A549 (cell line): ENCODE measurements around the gene GOLGA1. TPM values are rescaled to one million over a fixed set of nuclear protein-coding genes. Genes with fewer than 3 reads are reported as not detected.
"Not testable (repeated sequence)": the region's sequence is repeated elsewhere in the genome, so short reads cannot be mapped to it uniquely, and the experiment has no call there.

Experiments
- ATAC-seq, 2 experiments: fragments of 200-7000 bp in 1 of 2; fragments of >200 bp in 1 of 2; cut with Nextera tagmentation in 1 of 2; cut with Tn5 transposase in 1 of 2; 3 replicates each; pipeline versions ENCODE4 v1.8.0 to v1.9.1; 2018 to 2020; ENCODE audit warnings: mild to moderate bottlenecking in 1 of 2, moderate library complexity in 1 of 2
- CTCF ChIA-PET: fragments of 300-600 bp; sonication (Branson Sonifier 250); formaldehyde crosslinking; extraction: SDS; loops from one replicate; lab custom pipeline; 2021; ENCODE audit warnings: antibody characterized with exemption, inconsistent platforms; lab: Yijun Ruan, JAX
- POLR2A ChIA-PET: fragments of 350-600 bp; formaldehyde crosslinking; extraction: SDS; loops from one replicate; lab custom pipeline; 2021; ENCODE audit warnings: antibody characterized with exemption, inconsistent platforms; lab: Yijun Ruan, JAX
- DNase-seq, 2 experiments: peaks; one replicate each; pipeline versions ENCODE4 v3.0.0 to v3.0.0-alpha.2; 2011 to 2016; ENCODE audit warnings: low read depth in 1 of 2, low spot score in 1 of 2
- FAIRE-seq: peaks from 2 replicates; lab custom pipeline; 2011; peaks lifted over from hg19 to GRCh38; lab: Jason Lieb, UNC
- H3K27ac ChIP-seq, 2 experiments: fragments of >200 bp; sonication (Bioruptor Twin); formaldehyde crosslinking; 3 replicates each; pipeline ENCODE4 v1.5.1; 2016 to 2017
- H3K4me1 ChIP-seq: fragments of >200 bp; sonication (Bioruptor Twin); formaldehyde crosslinking; 3 replicates; pipeline ENCODE4 v1.6.1; 2016
- H3K4me2 ChIP-seq: fragments of >200 bp; sonication (Bioruptor Twin); formaldehyde crosslinking; 3 replicates; pipeline ENCODE4 v1.6.1; 2016
- H3K4me3 ChIP-seq: fragments of >200 bp; sonication (Bioruptor Twin); formaldehyde crosslinking; 3 replicates; pipeline ENCODE4 v1.5.1; 2016
- H3K9me3 ChIP-seq: fragments of >200 bp; sonication (Bioruptor Twin); formaldehyde crosslinking; 3 replicates; pipeline ENCODE4 v1.6.1; 2016
- HEYL ChIP-seq: fragments of 250-450 bp; sonication (Bioruptor Pico); IDR thresholded peaks from 2 replicates; pipeline ENCODE4 v1.8.0; 2021; ENCODE audit warnings: mild to moderate bottlenecking, moderate library complexity
- KDM1A ChIP-seq: fragments of 200-600 bp; sonication (generic); IDR thresholded peaks from 2 replicates; pipeline ENCODE4 v1.6.1; 2016; ENCODE audit warnings: low read depth, mild to moderate bottlenecking
- RAD21 ChIP-seq, 2 experiments: fragments of >200 bp in 1 of 2; sonication (Bioruptor Twin) in 1 of 2; formaldehyde crosslinking in 1 of 2; IDR thresholded peaks in 1 of 2; conservative IDR thresholded peaks in 1 of 2; 2 replicates in 1 of 2; 3 replicates in 1 of 2; pipeline ENCODE4 v1.6.1; 2012 to 2018; ENCODE audit warnings: inconsistent platforms in 1 of 2
- RARB ChIP-seq: fragments of 250-450 bp; sonication (Bioruptor Pico); IDR thresholded peaks from 2 replicates; pipeline ENCODE4 v1.8.0; 2021; ENCODE audit warnings: mild to moderate bottlenecking, moderate library complexity
- WGBS: methylation state at CpG from one replicate; pipeline ENCODE4 v1.1.6; 2017; ENCODE audit errors: missing lambda C conversion rate; 5-methylcytosine and 5-hydroxymethylcytosine counted together
- polyA plus RNA-seq, 4 experiments: library from polyadenylated mRNA; depleted of rRNA in 3 of 4; stranded (reverse); fragments of >200 nt; fragmentation: RNase III in 1 of 4; extraction: RNeasy Plus Mini Kit Qiagen cat#74134 plus additional on column Dnase treatment in 1 of 4; gene quantifications; 2 replicates in 3 of 4; 3 replicates in 1 of 4; pipeline ENCODE4 v1.2.3, GENCODE V29; 2011 to 2017
- TF ChIP-seq, protein P1 (sequence below): fragments of 250-450 bp; sonication (Bioruptor Pico); IDR thresholded peaks from 2 replicates; pipeline ENCODE4 v1.5.0; 2020; ENCODE audit warnings: low read depth, mild to moderate bottlenecking, moderate library complexity
- TF ChIP-seq, protein P2 (sequence below): fragments of >200 bp; sonication (Bioruptor Twin); formaldehyde crosslinking; IDR thresholded peaks from 3 replicates; pipeline ENCODE4 v1.5.1; 2016
- TF ChIP-seq, protein P3 (sequence below): fragments of >200 bp; sonication (Bioruptor Twin); formaldehyde crosslinking; IDR thresholded peaks from 3 replicates; pipeline ENCODE4 v1.6.1; 2016

The GOLGA1 gene
- polyA plus RNA-seq, 2 of the 4 experiments (the other 2 are of a cell fraction), result 10.0 to 19.4 TPM

DNA sequence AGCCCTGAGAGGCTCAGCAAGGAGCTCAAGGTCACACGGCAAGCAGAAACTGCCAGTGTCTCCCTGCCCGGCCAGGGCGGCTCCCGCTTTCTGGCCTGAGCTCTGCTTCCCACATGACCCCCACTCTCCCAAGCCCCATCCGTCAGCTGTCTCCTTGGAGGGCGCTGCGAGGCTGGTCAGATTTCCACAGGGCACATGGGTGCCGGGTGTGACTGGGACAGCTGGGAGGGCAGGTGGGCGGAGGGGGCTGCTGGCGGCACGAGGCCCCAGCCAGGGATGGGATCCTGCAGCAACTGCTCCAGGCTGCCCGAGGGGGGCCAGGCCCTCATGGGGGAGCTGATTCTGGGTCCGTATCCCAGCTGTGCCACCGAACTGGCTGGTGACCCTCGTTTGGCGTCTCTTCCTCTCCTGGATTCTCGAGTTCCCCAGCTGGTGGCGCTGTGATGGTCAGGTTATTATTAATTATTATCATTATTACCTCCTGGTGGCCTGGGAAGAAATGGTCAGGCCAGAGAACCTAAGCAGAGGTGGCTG lies 100.5 kb downstream of the GOLGA1 start (continued):
- TF ChIP-seq, protein P1, sequence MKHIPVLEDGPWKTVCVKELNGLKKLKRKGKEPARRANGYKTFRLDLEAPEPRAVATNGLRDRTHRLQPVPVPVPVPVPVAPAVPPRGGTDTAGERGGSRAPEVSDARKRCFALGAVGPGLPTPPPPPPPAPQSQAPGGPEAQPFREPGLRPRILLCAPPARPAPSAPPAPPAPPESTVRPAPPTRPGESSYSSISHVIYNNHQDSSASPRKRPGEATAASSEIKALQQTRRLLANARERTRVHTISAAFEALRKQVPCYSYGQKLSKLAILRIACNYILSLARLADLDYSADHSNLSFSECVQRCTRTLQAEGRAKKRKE, result no peak
- no peak for TF ChIP-seq KDM1A
- TF ChIP-seq, protein P2, sequence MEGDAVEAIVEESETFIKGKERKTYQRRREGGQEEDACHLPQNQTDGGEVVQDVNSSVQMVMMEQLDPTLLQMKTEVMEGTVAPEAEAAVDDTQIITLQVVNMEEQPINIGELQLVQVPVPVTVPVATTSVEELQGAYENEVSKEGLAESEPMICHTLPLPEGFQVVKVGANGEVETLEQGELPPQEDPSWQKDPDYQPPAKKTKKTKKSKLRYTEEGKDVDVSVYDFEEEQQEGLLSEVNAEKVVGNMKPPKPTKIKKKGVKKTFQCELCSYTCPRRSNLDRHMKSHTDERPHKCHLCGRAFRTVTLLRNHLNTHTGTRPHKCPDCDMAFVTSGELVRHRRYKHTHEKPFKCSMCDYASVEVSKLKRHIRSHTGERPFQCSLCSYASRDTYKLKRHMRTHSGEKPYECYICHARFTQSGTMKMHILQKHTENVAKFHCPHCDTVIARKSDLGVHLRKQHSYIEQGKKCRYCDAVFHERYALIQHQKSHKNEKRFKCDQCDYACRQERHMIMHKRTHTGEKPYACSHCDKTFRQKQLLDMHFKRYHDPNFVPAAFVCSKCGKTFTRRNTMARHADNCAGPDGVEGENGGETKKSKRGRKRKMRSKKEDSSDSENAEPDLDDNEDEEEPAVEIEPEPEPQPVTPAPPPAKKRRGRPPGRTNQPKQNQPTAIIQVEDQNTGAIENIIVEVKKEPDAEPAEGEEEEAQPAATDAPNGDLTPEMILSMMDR, result peak; percentile 25; the same call in 2 of the 3 replicates

DNA sequence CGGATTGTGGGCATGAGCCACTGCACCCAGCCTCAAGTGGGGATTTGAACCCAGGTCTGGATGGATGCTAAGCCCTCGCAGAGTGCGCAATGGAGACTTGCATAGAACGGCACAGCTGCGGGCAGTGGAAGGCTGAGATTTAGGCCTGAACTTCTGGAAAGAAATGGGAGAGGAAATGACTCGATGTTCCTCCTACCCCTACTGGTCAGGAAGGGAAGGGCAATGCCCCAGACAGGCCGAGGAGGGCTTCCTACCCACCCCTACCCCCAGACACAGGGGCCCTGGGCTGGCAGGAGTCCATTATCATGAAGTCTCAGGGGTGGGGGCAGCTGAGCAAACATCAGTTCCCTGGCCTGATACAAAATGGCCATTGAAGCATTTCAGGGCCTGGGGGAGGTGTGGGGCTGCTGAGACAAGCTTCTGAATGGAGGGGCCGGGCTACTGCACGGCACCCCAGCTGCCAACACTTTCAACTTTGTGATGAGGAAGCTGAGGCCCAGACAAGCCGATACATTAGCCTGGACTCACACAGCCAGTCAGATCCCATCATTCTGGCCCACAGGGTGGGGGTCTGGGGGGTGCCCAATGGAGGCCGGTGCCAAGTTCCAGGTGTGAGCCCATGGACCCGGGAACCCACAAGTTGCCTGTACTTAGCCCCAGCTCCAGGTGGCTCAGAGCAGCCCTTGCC lies 101.1 kb downstream of the GOLGA1 start:
- WGBS, result 70% methylated on average over 10 of the region's 12 CpGs
- DNase-seq (peak; percentile 53 to 55), ATAC-seq (peak; percentile 63 to 82; a peak in 4 of 6 replicates), FAIRE-seq (no peak)
- Histone ChIP-seq H3K27ac (peak overlapping the region in 1 of 2 experiments; percentile 59; a peak in 2 of 6 replicates), H3K4me2 (no peak overlapping the region), H3K9me3 (no peaks in the 10 kb centered on the region), H3K4me1 (peaks cover 13% of the 10 kb centered on the region), H3K4me3 (no peak overlapping the region)
- no peak for TF ChIP-seq RARB (CRISPR knock-in tag)
- TF ChIP-seq, protein P3, sequence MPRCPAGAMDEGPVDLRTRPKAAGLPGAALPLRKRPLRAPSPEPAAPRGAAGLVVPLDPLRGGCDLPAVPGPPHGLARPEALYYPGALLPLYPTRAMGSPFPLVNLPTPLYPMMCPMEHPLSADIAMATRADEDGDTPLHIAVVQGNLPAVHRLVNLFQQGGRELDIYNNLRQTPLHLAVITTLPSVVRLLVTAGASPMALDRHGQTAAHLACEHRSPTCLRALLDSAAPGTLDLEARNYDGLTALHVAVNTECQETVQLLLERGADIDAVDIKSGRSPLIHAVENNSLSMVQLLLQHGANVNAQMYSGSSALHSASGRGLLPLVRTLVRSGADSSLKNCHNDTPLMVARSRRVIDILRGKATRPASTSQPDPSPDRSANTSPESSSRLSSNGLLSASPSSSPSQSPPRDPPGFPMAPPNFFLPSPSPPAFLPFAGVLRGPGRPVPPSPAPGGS, result no peak
- TF ChIP-seq HEYL, result no peak
- peak in 1 of 2 experiments; percentile 12; a peak in 1 of 5 replicates for TF ChIP-seq RAD21 (conservative IDR thresholded peaks at IDR 0.05 in 1 of 2, IDR thresholded peaks at IDR 0.05 in 1 of 2)
- TF ChIP-seq, protein P2, result peak; percentile 11; the same call in 1 of the 3 replicates
- ChIA-PET POLR2A (interaction anchor here (0.9 to 1.0 kb wide), 3 partner anchors 22 to 63 kb away, joined by 3 read pairs; partner anchors contain the start of genes ARPC5L, OLFML2A and RPL35), CTCF (interaction anchor here (0.9 to 43.0 kb wide), 15 partner anchors 8 to 302 kb away, joined by 3 to 2512 read pairs (median 5); partner anchors contain the start of genes ARPC5L, NR6A1, OLFML2A and WDR38)

DNA sequence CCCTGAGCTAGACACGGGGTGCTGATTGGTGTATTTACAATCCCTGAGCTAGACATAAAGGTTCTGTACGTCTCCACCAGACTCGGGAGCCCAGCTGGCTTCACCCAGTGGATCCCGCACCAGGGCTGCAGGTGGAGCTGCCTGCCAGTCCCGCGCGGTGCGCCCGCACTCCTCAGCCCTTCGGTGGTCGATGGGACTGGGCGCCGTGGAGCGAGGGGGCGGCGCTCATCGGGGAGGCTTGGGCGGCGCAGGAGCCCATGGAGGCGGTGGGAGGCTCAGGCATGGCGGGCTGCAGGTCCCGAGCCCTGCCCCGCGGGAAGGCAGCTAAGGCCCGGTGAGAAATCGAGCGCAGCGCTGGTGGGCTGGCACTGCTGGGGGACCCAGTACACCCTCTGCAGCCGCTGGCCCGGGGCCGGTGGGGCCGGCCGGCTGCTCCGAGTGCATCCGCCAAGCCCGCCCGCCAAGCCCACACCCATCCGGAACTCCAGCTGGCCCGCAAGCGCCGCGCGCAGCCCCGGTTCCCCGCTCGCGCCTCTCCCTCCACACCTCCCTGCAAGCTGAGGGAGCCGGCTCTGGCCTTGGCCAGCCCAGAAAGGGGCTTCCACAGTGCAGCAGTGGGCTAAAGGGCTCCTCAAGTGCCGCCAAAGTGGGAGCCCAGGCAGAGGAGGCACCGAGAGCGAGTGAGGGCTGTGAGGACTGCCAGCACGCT lies 102.2 kb downstream of the GOLGA1 start:
- peaks cover 20% of the 10 kb centered on the region for H3K4me1 ChIP-seq
- H3K4me2 ChIP-seq, H3K27ac ChIP-seq, FAIRE-seq, H3K4me3 ChIP-seq, H3K9me3 ChIP-seq, DNase-seq, ATAC-seq, POLR2A ChIA-PET: not testable (repeated sequence)
- WGBS, result 96% methylated on average over 17 of the region's 52 CpGs
- CTCF ChIA-PET, result interaction anchor here (1.0 to 43.0 kb wide), 6 partner anchors 14 to 180 kb away, joined by 3 to 2512 read pairs (median 49); partner anchors contain the start of genes NR6A1, OLFML2A and WDR38

DNA sequence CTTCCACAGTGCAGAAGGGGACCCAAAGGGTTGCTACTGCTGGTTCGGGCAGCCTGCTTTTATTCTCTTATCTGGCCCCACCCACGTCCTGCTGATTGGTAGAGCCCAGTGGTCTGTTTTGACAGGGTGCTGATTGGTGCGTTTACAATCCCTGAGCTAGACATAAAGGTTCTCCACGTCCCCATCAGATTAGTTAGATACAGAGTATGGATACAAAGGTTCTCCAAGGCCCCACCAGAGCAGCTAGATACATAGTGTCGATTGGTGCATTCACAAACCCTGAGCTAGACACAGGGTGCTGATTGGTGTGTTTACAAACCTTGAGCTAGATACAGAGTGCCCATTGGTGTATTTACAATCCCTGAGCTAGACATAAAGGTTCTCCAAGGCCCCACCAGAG lies 102.8 kb downstream of the GOLGA1 start:
- CTCF ChIA-PET, result interaction anchor here (6.4 to 43.0 kb wide), 4 partner anchors 15 to 51 kb away, joined by 45 to 2512 read pairs (median 252); partner anchors contain the start of genes NR6A1, OLFML2A and WDR38
- H3K4me3 ChIP-seq, ATAC-seq, H3K27ac ChIP-seq, POLR2A ChIA-PET, H3K9me3 ChIP-seq, FAIRE-seq, DNase-seq, H3K4me2 ChIP-seq: not testable (repeated sequence)
- 80% methylated on average over 4 of the region's 5 CpGs for WGBS
- H3K4me1 ChIP-seq, result peaks cover 20% of the 10 kb centered on the region
